Epidermal melanocyte (primary cell): ENCODE results near the gene KRTAP25-1.

Experiments used
- DNase-seq: peaks from one replicate; pipeline ENCODE4 v3.0.0; 2011; ENCODE audit warnings: low spot score; ENCODE audit not compliant: insufficient read length

Gene KRTAP25-1

GRCh38 chr21:30249936-30250335 lies 39.4 kb downstream of the KRTAP25-1 start:
- DNase-seq: no peak

DNA sequence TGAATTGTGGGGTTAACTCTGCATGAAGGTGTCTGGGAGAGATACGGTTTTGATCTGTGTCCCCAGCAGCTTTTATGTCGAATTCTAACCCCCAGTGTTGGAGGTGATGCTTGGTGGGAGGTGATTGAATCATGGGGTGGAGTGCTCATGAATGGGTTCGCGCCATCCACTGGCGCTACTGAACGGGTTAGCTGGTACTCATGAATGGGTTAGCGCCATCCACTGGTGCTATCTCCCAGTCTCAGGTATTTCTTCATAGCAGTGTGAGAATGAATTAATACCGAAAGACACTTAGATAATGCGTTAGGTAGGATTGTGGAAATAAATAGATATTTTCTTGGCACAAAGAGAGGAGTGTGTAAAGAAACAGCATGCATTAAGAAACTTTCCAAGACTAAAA lies 40.5 kb downstream of the KRTAP25-1 start:
- no peak for DNase-seq

DNA sequence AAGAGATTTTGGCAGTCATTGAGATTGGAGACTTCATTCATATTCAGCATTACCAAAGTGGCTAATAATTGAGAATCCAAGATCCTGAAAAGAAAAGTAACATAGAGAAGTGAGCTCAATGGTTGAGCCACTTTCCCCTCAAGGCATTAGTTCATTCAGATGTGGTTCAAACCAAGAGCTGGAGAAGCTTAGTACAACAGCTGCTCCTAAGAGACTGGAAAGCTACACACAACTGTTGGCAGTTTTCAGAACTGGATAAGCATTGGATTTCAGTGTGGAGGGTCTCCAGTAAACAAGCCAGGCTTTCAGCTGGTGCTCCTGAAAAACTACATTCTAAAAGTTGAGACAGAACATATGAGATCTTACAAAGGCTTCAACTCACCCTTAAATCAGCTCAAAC lies 44.3 kb downstream of the KRTAP25-1 start:
- DNase-seq: no peak

- no peak for DNase-seq
Measured at GRCh38 chr21:30243691-30244090, 45.6 kb downstream of the KRTAP25-1 start.

- DNase-seq: no peak
Measured at GRCh38 chr21:30240661-30241060, 48.7 kb downstream of the KRTAP25-1 start.
